Right forelimb (tissue), 1 donor: ENCODE results near the gene TP63.

ENCODE experiments used
- DNase-seq: peaks from one replicate; pipeline ENCODE4 v3.0.0-alpha.2; 2018

Gene TP63

GRCh38 chr3:189687475-189687874, 56.3 kb downstream of the TP63 start:
- no peak for DNase-seq

- DNase-seq = no peak
Measured at GRCh38 chr3:189688262-189688661, 57.1 kb downstream of the TP63 start.

- no peak for DNase-seq
Measured at GRCh38 chr3:189689625-189690024, 58.4 kb downstream of the TP63 start.

- DNase-seq = no peak
Measured at GRCh38 chr3:189690237-189690636, 59.0 kb downstream of the TP63 start.

GRCh38 chr3:189690672-189691071, 59.5 kb downstream of the TP63 start:
- no peak for DNase-seq

- DNase-seq = no peak
Measured at GRCh38 chr3:189695400-189695799, 64.2 kb downstream of the TP63 start.

GRCh38 chr3:189698811-189699210, 67.6 kb downstream of the TP63 start:
- no peak for DNase-seq

GRCh38 chr3:189699885-189700284, 68.7 kb downstream of the TP63 start:
- no peak for DNase-seq

GRCh38 chr3:189702066-189702646, 71.0 kb downstream of the TP63 start:
- no peak for DNase-seq

- DNase-seq = no peak
Measured at GRCh38 chr3:189703865-189704264, 72.7 kb downstream of the TP63 start.

- no peak for DNase-seq
Measured at GRCh38 chr3:189708375-189708774, 77.2 kb downstream of the TP63 start.

- DNase-seq = peak; percentile 80
Measured at GRCh38 chr3:189710620-189711402, 79.6 kb downstream of the TP63 start.

- DNase-seq = no peak
Measured at GRCh38 chr3:189712906-189713483, 81.8 kb downstream of the TP63 start.

GRCh38 chr3:189714991-189715961, 84.1 kb downstream of the TP63 start:
- no peak for DNase-seq

GRCh38 chr3:189718215-189718614, 87.0 kb downstream of the TP63 start:
- DNase-seq = no peak

- no peak for DNase-seq
Measured at GRCh38 chr3:189720736-189721417, 89.7 kb downstream of the TP63 start.

- no peak for DNase-seq
Measured at GRCh38 chr3:189721873-189722665, 90.9 kb downstream of the TP63 start.

- no peak for DNase-seq
Measured at GRCh38 chr3:189724356-189724755, 93.2 kb downstream of the TP63 start.

- no peak for DNase-seq
Measured at GRCh38 chr3:189726277-189726676, 95.1 kb downstream of the TP63 start.

GRCh38 chr3:189727158-189727557, 96.0 kb downstream of the TP63 start:
- no peak for DNase-seq

- no peak for DNase-seq
Measured at GRCh38 chr3:189727898-189728297, 96.7 kb downstream of the TP63 start.

- no peak for DNase-seq
Measured at GRCh38 chr3:189728915-189729314, 97.7 kb downstream of the TP63 start.
